Stomach (tissue), 4 donors: Measurements from ENCODE around the gene OTULINL.

Experiments
- EP300 ChIP-seq: sonication (generic); formaldehyde crosslinking; IDR thresholded peaks from one replicate; pipeline ENCODE4 v1.6.1; 2017; ENCODE audit warnings: antibody characterized with exemption
- POLR2A ChIP-seq, 4 donors: fragments of 450-650 bp; IDR thresholded peaks; one replicate each; pipeline ENCODE4 v1.6.1; 2016; ENCODE audit warnings: antibody characterized with exemption in 4 of 4, control low read depth in 2 of 4, mild to moderate bottlenecking in 1 of 4, moderate library complexity in 1 of 4
- POLR2AphosphoS5 ChIP-seq, 3 donors: sonication (generic); formaldehyde crosslinking; IDR thresholded peaks; one replicate each; pipeline ENCODE4 v1.6.1; 2016; ENCODE audit warnings: antibody characterized with exemption in 3 of 3
- TF ChIP-seq, protein P1 (sequence below), 7 experiments: fragments of 450-650 bp in 4 of 7; fragments of 200-600 bp in 3 of 7; sonication (generic) in 3 of 7; IDR thresholded peaks; one replicate each; pipeline ENCODE4 v1.5.1; 2016 to 2019; ENCODE audit warnings: antibody characterized with exemption in 7 of 7, control low read depth in 2 of 7, mild to moderate bottlenecking in 1 of 7

DNA sequence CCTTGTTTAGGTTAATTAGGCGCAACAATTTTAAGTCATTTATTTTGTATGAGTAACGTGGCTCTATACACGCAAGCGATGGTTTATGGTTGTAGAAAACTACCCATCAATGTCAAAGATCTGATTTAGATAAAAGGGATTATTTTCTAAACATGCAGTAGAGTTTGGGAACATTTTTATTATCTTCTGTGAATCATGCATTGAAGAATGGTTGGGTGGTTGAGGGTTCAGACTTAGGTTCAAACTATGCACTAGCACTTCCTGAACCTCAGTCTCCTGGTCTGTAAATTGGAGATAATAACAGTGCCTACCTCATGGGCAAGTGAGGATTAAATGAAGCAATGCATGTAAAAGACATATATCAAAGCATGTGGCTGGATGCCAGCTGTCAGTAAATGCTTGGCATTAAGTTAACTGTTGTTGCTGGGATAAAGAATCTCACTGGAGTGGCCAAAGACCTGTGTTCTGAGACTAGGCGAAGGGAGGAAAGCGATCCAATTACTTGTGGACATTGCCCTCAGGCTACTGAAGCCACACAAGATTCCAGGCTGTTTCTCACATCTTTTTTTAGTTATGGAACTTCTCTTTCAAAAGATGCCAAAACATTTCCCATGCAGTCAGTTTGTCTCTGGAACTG is 1.1 kb upstream of the OTULINL start:
- TF ChIP-seq EP300 (no peak), POLR2A (IDR thresholded peaks at IDR 0.05) (no peak), POLR2AphosphoS5 (IDR thresholded peaks at IDR 0.05) (no peak)
- TF ChIP-seq, protein P1, sequence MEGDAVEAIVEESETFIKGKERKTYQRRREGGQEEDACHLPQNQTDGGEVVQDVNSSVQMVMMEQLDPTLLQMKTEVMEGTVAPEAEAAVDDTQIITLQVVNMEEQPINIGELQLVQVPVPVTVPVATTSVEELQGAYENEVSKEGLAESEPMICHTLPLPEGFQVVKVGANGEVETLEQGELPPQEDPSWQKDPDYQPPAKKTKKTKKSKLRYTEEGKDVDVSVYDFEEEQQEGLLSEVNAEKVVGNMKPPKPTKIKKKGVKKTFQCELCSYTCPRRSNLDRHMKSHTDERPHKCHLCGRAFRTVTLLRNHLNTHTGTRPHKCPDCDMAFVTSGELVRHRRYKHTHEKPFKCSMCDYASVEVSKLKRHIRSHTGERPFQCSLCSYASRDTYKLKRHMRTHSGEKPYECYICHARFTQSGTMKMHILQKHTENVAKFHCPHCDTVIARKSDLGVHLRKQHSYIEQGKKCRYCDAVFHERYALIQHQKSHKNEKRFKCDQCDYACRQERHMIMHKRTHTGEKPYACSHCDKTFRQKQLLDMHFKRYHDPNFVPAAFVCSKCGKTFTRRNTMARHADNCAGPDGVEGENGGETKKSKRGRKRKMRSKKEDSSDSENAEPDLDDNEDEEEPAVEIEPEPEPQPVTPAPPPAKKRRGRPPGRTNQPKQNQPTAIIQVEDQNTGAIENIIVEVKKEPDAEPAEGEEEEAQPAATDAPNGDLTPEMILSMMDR (IDR thresholded peaks at IDR 0.05): no peak
